ENCODE measurements around the gene MTG2. TPM values are rescaled to one million over a fixed set of nuclear protein-coding genes. Genes with fewer than 3 reads are reported as not detected.
A peak's percentile ranks its signal among the peaks of the same experiment; 100 is the strongest.

MTG2 gene
- total and polyA plus RNA-seq, 2 of the 13 experiments (the other 11 are each of a cell fraction or from before 2014, with no cell fraction given): 20.4 to 37.8 TPM

DNA sequence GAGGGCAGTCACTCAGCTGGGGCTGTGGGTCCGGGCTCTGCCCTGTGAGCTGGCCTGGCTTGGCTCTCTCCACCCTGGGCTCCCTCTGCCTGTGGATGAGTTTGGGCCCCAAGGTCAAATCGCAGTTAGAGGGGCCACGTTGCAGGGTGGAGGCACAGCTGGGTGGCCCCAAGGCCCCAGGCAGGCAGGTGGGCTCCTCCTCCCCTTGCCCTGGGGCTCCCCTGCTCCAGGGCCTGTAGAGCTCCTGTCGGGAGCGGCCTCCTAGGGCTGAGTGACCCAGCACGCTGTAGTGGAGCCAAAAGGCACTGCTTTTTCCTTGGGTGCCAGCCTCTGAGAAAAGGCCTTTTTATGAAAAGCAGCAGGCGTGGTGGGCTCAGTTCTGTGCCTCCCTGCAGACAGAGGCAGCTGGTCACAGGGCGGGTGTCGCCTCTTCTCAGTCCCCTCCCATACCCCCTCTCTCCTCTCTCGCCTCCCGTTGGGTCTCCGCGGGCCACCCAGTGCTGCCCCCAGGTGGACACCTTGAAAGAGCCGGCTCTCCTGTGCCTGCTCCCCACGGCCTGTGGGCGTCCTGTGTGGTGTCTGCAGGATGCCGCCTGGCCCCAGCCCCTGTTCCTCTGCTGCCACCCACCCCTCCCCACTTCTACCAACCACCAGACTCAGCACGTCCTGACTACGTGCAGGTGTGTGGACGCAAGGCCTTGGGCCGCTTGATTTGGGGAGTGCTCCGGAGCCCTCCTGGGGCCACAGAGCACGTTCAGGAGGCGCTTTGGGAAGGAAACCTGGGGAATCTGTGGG, 26.0 kb upstream of the MTG2 start (continued):
- TF ChIP-seq ELF3 (CRISPR knock-in tag; IDR thresholded peaks at IDR 0.05): peak; percentile 35; the same call in 1 of the 2 replicates
- TF ChIP-seq ARNT (IDR thresholded peaks at IDR 0.05): no peak
- TF ChIP-seq, protein P1, sequence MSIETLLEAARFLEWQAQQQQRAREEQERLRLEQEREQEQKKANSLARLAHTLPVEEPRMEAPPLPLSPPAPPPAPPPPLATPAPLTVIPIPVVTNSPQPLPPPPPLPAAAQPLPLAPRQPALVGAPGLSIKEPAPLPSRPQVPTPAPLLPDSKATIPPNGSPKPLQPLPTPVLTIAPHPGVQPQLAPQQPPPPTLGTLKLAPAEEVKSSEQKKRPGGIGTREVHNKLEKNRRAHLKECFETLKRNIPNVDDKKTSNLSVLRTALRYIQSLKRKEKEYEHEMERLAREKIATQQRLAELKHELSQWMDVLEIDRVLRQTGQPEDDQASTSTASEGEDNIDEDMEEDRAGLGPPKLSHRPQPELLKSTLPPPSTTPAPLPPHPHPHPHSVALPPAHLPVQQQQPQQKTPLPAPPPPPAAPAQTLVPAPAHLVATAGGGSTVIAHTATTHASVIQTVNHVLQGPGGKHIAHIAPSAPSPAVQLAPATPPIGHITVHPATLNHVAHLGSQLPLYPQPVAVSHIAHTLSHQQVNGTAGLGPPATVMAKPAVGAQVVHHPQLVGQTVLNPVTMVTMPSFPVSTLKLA (IDR thresholded peaks at IDR 0.05): no peak
- TF ChIP-seq, protein P2, sequence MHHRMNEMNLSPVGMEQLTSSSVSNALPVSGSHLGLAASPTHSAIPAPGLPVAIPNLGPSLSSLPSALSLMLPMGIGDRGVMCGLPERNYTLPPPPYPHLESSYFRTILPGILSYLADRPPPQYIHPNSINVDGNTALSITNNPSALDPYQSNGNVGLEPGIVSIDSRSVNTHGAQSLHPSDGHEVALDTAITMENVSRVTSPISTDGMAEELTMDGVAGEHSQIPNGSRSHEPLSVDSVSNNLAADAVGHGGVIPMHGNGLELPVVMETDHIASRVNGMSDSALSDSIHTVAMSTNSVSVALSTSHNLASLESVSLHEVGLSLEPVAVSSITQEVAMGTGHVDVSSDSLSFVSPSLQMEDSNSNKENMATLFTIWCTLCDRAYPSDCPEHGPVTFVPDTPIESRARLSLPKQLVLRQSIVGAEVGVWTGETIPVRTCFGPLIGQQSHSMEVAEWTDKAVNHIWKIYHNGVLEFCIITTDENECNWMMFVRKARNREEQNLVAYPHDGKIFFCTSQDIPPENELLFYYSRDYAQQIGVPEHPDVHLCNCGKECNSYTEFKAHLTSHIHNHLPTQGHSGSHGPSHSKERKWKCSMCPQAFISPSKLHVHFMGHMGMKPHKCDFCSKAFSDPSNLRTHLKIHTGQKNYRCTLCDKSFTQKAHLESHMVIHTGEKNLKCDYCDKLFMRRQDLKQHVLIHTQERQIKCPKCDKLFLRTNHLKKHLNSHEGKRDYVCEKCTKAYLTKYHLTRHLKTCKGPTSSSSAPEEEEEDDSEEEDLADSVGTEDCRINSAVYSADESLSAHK (CRISPR knock-in tag; IDR thresholded peaks at IDR 0.05; ENCODE audit: borderline replicate concordance): no peak
- TF ChIP-seq ZNF577 (CRISPR knock-in tag; IDR thresholded peaks at IDR 0.05; ENCODE audit: borderline replicate concordance, low read depth): no peak
- peak; percentile 85; the same call in 1 of the 2 replicates for TF ChIP-seq ZBTB38 (CRISPR knock-in tag; IDR thresholded peaks at IDR 0.05)
- no peak for TF ChIP-seq PPARG (CRISPR knock-in tag; conservative IDR thresholded peaks at IDR 0.05)
- TF ChIP-seq SOX6 (IDR thresholded peaks at IDR 0.05): no peak
- no peak for TF ChIP-seq SOX6 (CRISPR knock-in tag; IDR thresholded peaks at IDR 0.05)
- no peak for TF ChIP-seq ZNF605 (CRISPR knock-in tag; IDR thresholded peaks at IDR 0.05)
- TF ChIP-seq SNAI1 (CRISPR knock-in tag; IDR thresholded peaks at IDR 0.05; ENCODE audit: borderline replicate concordance): no peak
- TF ChIP-seq BCL6 (CRISPR knock-in tag; IDR thresholded peaks at IDR 0.05): peak; percentile 48
- TF ChIP-seq, protein P3, sequence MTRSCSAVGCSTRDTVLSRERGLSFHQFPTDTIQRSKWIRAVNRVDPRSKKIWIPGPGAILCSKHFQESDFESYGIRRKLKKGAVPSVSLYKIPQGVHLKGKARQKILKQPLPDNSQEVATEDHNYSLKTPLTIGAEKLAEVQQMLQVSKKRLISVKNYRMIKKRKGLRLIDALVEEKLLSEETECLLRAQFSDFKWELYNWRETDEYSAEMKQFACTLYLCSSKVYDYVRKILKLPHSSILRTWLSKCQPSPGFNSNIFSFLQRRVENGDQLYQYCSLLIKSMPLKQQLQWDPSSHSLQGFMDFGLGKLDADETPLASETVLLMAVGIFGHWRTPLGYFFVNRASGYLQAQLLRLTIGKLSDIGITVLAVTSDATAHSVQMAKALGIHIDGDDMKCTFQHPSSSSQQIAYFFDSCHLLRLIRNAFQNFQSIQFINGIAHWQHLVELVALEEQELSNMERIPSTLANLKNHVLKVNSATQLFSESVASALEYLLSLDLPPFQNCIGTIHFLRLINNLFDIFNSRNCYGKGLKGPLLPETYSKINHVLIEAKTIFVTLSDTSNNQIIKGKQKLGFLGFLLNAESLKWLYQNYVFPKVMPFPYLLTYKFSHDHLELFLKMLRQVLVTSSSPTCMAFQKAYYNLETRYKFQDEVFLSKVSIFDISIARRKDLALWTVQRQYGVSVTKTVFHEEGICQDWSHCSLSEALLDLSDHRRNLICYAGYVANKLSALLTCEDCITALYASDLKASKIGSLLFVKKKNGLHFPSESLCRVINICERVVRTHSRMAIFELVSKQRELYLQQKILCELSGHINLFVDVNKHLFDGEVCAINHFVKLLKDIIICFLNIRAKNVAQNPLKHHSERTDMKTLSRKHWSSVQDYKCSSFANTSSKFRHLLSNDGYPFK (CRISPR knock-in tag; IDR thresholded peaks at IDR 0.05; ENCODE audit: borderline replicate concordance): no peak; the same call in 1 of the 2 replicates
- TF ChIP-seq HNRNPLL (IDR thresholded peaks at IDR 0.05; ENCODE audit: low read depth, low read length, poor library complexity, severe bottlenecking): peak; percentile 10
- no peak for TF ChIP-seq ZNF260 (CRISPR knock-in tag; IDR thresholded peaks at IDR 0.05; ENCODE audit: borderline replicate concordance, low read depth)
- TF ChIP-seq, protein P4, sequence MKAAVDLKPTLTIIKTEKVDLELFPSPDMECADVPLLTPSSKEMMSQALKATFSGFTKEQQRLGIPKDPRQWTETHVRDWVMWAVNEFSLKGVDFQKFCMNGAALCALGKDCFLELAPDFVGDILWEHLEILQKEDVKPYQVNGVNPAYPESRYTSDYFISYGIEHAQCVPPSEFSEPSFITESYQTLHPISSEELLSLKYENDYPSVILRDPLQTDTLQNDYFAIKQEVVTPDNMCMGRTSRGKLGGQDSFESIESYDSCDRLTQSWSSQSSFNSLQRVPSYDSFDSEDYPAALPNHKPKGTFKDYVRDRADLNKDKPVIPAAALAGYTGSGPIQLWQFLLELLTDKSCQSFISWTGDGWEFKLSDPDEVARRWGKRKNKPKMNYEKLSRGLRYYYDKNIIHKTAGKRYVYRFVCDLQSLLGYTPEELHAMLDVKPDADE (CRISPR knock-in tag; IDR thresholded peaks at IDR 0.05): 0 out of 2 replicates have a peak, but pooled peaks have one; percentile 52
- TF ChIP-seq, protein P5, sequence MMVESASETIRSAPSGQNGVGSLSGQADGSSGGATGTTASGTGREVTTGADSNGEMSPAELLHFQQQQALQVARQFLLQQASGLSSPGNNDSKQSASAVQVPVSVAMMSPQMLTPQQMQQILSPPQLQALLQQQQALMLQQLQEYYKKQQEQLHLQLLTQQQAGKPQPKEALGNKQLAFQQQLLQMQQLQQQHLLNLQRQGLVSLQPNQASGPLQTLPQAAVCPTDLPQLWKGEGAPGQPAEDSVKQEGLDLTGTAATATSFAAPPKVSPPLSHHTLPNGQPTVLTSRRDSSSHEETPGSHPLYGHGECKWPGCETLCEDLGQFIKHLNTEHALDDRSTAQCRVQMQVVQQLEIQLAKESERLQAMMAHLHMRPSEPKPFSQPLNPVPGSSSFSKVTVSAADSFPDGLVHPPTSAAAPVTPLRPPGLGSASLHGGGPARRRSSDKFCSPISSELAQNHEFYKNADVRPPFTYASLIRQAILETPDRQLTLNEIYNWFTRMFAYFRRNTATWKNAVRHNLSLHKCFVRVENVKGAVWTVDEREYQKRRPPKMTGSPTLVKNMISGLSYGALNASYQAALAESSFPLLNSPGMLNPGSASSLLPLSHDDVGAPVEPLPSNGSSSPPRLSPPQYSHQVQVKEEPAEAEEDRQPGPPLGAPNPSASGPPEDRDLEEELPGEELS (CRISPR knock-in tag; IDR thresholded peaks at IDR 0.05): peak; percentile 33; the same call in 1 of the 2 replicates

Measured in HepG2 (cell line).